A673 (cell line): ENCODE measurements around the gene KIF5C.

Experiments used
- EZH2 ChIP-seq: fragments of 200-600 bp; sonication (generic); IDR thresholded peaks from 2 replicates; pipeline ENCODE4 v1.6.1; 2017; ENCODE audit warnings: borderline replicate concordance, low read depth, mild to moderate bottlenecking, mixed read lengths, antibody characterized with exemption, low read length; ENCODE audit not compliant: poor library complexity, severe bottlenecking
- TF ChIP-seq, protein P1 (sequence below): fragments of 300-800, 200-600 bp; sonication (generic); conservative IDR thresholded peaks from 2 replicates; pipeline ENCODE4 v1.5.1; 2017; ENCODE audit warnings: low read depth, mild to moderate bottlenecking, antibody characterized with exemption, low read length, moderate library complexity, mixed read lengths

DNA sequence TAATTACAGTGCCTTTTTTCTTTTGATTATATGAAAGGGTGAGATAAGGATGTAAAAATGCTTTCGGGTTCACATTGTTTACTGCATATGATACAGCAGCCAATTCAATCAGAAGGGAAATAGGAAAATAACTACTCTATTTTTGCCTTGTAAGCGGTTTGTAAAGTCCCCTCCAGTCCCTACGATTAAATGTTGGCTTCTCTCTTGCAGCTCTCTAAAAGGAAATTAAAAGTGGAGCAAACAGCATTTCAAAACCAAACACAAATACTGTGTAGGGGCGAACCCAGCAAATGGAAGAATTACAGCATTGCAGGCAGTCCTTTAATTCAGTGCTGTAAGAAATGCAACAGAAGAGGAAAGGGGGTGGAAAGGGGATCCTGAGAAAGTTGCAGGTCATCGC is 182.4 kb downstream of the KIF5C start:
- TF ChIP-seq, protein P1, sequence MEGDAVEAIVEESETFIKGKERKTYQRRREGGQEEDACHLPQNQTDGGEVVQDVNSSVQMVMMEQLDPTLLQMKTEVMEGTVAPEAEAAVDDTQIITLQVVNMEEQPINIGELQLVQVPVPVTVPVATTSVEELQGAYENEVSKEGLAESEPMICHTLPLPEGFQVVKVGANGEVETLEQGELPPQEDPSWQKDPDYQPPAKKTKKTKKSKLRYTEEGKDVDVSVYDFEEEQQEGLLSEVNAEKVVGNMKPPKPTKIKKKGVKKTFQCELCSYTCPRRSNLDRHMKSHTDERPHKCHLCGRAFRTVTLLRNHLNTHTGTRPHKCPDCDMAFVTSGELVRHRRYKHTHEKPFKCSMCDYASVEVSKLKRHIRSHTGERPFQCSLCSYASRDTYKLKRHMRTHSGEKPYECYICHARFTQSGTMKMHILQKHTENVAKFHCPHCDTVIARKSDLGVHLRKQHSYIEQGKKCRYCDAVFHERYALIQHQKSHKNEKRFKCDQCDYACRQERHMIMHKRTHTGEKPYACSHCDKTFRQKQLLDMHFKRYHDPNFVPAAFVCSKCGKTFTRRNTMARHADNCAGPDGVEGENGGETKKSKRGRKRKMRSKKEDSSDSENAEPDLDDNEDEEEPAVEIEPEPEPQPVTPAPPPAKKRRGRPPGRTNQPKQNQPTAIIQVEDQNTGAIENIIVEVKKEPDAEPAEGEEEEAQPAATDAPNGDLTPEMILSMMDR: no peak
- no peak for TF ChIP-seq EZH2
